ENCODE results near the gene TOMM70. TPM values are rescaled to one million over a fixed set of nuclear protein-coding genes. Genes with fewer than 3 reads are reported as not detected.

TOMM70 gene
- total and polyA plus RNA-seq, 8 donors: 12.9 to 95.6 (median 24.3) TPM

DNA sequence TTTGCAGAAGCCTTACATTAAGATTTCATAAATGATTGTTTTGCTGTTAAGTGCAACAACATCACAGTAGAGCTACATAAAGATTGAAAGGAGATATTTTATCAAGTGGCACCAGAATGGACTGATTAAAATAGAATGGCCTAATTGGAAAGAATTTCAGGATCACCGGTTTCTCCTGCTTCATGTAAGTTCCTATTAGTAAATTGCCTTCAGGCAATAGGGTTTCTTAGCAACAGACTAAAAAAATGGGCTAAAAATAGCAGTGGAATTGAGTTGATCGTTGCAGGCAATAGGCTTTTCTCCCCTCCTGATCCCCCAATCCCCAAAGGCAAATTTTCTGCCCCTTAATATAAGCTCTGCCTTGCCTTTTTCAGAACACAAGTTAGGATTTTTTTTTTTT lies 1.4 kb upstream of the TOMM70 start:
- Histone ChIP-seq H3K9me3 (peaks cover 0 to 10% (median 2%) of the 10 kb centered on the region in 4 donors), H3K4me3 (peak overlapping the region; percentile 85 to 97 (median 95)), H3K27me3 (no peaks in the 10 kb centered on the region), H3K4me1 (peaks cover 33 to 58% (median 47%) of the 10 kb centered on the region in 4 donors), H3K27ac (peak overlapping the region in 4 of 5 donors; percentile 90 to 95 (median 93)), H3K36me3 (no peaks in the 10 kb centered on the region)
- no peak for TF ChIP-seq POLR2AphosphoS5 (IDR thresholded peaks at IDR 0.05)
- TF ChIP-seq, protein P1, sequence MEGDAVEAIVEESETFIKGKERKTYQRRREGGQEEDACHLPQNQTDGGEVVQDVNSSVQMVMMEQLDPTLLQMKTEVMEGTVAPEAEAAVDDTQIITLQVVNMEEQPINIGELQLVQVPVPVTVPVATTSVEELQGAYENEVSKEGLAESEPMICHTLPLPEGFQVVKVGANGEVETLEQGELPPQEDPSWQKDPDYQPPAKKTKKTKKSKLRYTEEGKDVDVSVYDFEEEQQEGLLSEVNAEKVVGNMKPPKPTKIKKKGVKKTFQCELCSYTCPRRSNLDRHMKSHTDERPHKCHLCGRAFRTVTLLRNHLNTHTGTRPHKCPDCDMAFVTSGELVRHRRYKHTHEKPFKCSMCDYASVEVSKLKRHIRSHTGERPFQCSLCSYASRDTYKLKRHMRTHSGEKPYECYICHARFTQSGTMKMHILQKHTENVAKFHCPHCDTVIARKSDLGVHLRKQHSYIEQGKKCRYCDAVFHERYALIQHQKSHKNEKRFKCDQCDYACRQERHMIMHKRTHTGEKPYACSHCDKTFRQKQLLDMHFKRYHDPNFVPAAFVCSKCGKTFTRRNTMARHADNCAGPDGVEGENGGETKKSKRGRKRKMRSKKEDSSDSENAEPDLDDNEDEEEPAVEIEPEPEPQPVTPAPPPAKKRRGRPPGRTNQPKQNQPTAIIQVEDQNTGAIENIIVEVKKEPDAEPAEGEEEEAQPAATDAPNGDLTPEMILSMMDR (IDR thresholded peaks at IDR 0.05): no peak
- no peak for TF ChIP-seq POLR2A (IDR thresholded peaks at IDR 0.05)
- TF ChIP-seq EP300 (IDR thresholded peaks at IDR 0.05): no peak
- 1 to 6% (median 3%) methylated on average over 2 of the region's 2 CpGs for WGBS, 5 donors
- intact Hi-C loops (cut with DNase I; ENCODE audit: low total_unique reads): no loop called here
- peak in 1 of 2 donors; percentile 75 for DNase-seq

DNA sequence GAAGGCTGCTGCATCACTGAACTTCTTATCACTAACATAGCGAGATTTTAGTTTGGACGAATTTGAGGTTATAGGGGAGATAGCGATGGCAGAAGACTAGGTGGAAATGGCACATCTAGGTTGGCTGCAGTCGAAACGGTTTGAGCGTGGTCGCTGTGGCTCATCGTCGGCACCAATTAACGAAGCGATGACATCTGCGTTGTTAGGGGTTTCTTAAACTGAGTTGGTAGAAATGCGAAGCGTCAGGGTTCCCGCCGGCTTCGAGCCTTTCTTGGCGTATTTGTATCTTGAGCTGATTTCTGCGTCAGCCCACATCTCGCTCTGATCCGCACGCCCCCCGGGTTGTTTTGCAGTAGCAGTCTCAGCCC lies 769 bp upstream of the TOMM70 start:
- peak in 1 of 2 donors; percentile 78 for DNase-seq
- 0% methylated on average over 23 of the region's 23 CpGs for WGBS, 5 donors
- intact Hi-C loops (cut with DNase I; ENCODE audit: low total_unique reads): no loop called here
- no peaks in the 10 kb centered on the region for H3K36me3 ChIP-seq
- H3K4me1 ChIP-seq: peaks cover 33 to 64% (median 50%) of the 10 kb centered on the region in 4 donors
- TF ChIP-seq POLR2AphosphoS5 (IDR thresholded peaks at IDR 0.05): no peak
- TF ChIP-seq EP300 (IDR thresholded peaks at IDR 0.05): no peak
- TF ChIP-seq, protein P1 (IDR thresholded peaks at IDR 0.05): no peak
- no peak for TF ChIP-seq POLR2A (IDR thresholded peaks at IDR 0.05)
- no peaks in the 10 kb centered on the region for H3K27me3 ChIP-seq
- H3K9me3 ChIP-seq: peaks cover 0 to 4% (median 0%) of the 10 kb centered on the region in 4 donors
- peak overlapping the region; percentile 85 to 97 (median 95) for H3K4me3 ChIP-seq
- peak overlapping the region; percentile 90 to 95 (median 92) for H3K27ac ChIP-seq

DNA sequence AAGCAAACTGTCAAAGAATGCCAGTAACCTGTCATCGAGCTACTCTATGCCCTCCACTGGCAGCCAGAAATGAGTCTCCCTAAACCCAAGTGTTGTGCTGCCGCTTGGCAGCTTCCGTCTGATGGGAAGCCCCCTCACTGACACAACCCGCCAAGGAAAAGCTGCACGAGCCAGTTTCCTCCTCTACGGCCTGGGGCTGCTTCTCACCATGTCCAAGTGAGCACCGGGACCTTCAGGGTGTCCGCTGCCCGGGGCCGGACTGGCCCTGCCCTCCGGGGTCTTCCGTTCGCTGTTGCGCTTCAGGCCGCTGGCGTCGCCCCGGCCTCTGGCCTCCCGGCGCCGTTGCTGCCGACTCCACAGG lies 490 bp downstream of the TOMM70 start:
- intact Hi-C loops (cut with DNase I; ENCODE audit: low total_unique reads): no loop called here
- H3K36me3 ChIP-seq: no peaks in the 10 kb centered on the region
- no peak for DNase-seq
- H3K27me3 ChIP-seq: no peaks in the 10 kb centered on the region
- H3K4me3 ChIP-seq: peak overlapping the region; percentile 85 to 97 (median 95)
- H3K9me3 ChIP-seq: no peaks in the 10 kb centered on the region
- H3K4me1 ChIP-seq: peaks cover 33 to 77% (median 54%) of the 10 kb centered on the region in 4 donors
- 0 to 2% (median 0%) methylated on average over 12 to 22 of the region's 22 CpGs for WGBS, 5 donors
- peak overlapping the region; percentile 90 to 95 (median 92) for H3K27ac ChIP-seq
- TF ChIP-seq EP300 (IDR thresholded peaks at IDR 0.05): no peak
- TF ChIP-seq POLR2A (IDR thresholded peaks at IDR 0.05): no peak
- no peak for TF ChIP-seq POLR2AphosphoS5 (IDR thresholded peaks at IDR 0.05)
- TF ChIP-seq, protein P1 (IDR thresholded peaks at IDR 0.05): no peak

DNA sequence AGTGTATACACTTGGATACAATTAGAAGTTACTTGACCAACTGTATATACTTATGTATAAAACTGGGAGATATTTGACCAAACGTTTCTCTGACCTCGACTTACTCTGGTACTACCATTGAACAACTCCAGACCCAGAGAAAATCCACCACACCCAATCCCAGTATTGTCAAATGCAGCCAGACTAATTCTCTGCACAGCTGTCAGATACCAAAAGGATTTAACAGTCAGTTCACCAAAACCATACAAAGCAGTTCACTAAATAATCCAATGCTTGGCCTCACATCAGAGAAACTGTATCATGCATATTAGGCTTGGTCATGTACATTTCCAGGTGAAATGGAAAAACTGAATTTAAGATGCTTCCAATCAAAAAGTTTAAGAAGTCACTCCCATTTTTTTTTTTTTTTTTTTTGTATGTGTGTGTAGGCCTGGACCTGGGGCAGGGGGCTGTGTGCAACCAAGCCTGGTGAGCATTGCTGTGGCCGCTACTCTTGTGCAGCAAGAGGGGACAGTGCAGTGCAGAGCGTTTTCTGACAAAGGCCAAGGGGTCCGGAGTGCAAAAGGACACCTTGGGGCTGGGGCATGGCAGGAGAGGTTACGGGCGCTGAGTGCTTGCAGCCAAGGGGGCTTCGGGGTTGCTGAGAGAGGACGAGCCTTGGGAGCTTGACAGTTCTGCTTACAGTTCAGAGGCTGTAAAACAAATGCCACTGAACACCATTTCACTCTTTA lies 1.4 kb downstream of the TOMM70 start:
- Histone ChIP-seq H3K27ac (peak overlapping the region in 4 of 5 donors; percentile 3 to 95 (median 91)), H3K27me3 (no peaks in the 10 kb centered on the region), H3K36me3 (no peaks in the 10 kb centered on the region), H3K9me3 (no peaks in the 10 kb centered on the region), H3K4me1 (peaks cover 33 to 82% (median 54%) of the 10 kb centered on the region in 4 donors), H3K4me3 (peak overlapping the region; percentile 85 to 97 (median 95))
- WGBS, 5 donors: 22 to 40% (median 31%) methylated on average over 9 of the region's 9 CpGs
- DNase-seq: peak in 1 of 2 donors; percentile 18
- TF ChIP-seq EP300 (IDR thresholded peaks at IDR 0.05) (no peak), POLR2A (IDR thresholded peaks at IDR 0.05) (no peak), POLR2AphosphoS5 (IDR thresholded peaks at IDR 0.05) (no peak)
- TF ChIP-seq, protein P1 (IDR thresholded peaks at IDR 0.05): no peak
- intact Hi-C loops (cut with DNase I; ENCODE audit: low total_unique reads): no loop called here
